Spleen (tissue), 11 donors: ENCODE results near the gene HCFC1. TPM values are rescaled to one million over a fixed set of nuclear protein-coding genes. Genes with fewer than 3 reads are reported as not detected.
A peak's percentile ranks its signal among the peaks of the same experiment; 100 is the strongest.

Experiments
- DNase-seq: peaks from one replicate; pipeline ENCODE4 v3.0.0-alpha.2; 2020
- H3K27ac ChIP-seq, 8 donors: fragments of 200-600 bp; sonication (generic) in 7 of 8; 1 replicate in 4 of 8; 2 replicates in 4 of 8; pipeline versions ENCODE4 v1.5.0 to v1.8.0; 2016 to 2021; ENCODE audit warnings: inconsistent platforms in 4 of 8, mild to moderate bottlenecking in 4 of 8, moderate library complexity in 1 of 8
- H3K27me3 ChIP-seq, 7 donors: fragments of 200-600 bp; sonication (generic) in 6 of 7; replicated peaks in 1 of 7; 1 replicate in 4 of 7; 2 replicates in 3 of 7; pipeline versions ENCODE4 v1.5.0 to v1.8.0; 2016 to 2021; ENCODE audit warnings: inconsistent platforms in 3 of 7, mild to moderate bottlenecking in 1 of 7
- H3K36me3 ChIP-seq, 6 donors: fragments of 200-600 bp; sonication (generic) in 5 of 6; 1 replicate in 4 of 6; 2 replicates in 2 of 6; pipeline versions ENCODE4 v1.5.0 to v1.8.0; 2016 to 2021; ENCODE audit warnings: inconsistent platforms in 2 of 6
- H3K4me1 ChIP-seq, 6 donors: fragments of 200-600 bp; sonication (generic) in 5 of 6; 1 replicate in 3 of 6; 2 replicates in 3 of 6; pipeline versions ENCODE4 v1.5.0 to v1.8.0; 2016 to 2021; ENCODE audit warnings: inconsistent platforms in 3 of 6
- H3K4me3 ChIP-seq, 8 donors: fragments of 200-600 bp; sonication (generic) in 7 of 8; 1 replicate in 4 of 8; 2 replicates in 4 of 8; pipeline versions ENCODE4 v1.5.0 to v1.8.0; 2016 to 2021; ENCODE audit warnings: inconsistent platforms in 4 of 8, mild to moderate bottlenecking in 4 of 8, moderate library complexity in 2 of 8
- H3K9me3 ChIP-seq, 8 donors: fragments of 200-600 bp; sonication (generic) in 7 of 8; 1 replicate in 4 of 8; 2 replicates in 4 of 8; pipeline versions ENCODE4 v1.5.0 to v1.8.0; 2016 to 2021; ENCODE audit warnings: inconsistent platforms in 4 of 8
- CTCF ChIP-seq, 11 experiments: fragments of 200-600 bp in 7 of 11; fragments of 450-650 bp in 4 of 11; sonication (generic) in 4 of 11; IDR thresholded peaks in 8 of 11; conservative IDR thresholded peaks in 3 of 11; 1 replicate in 7 of 11; 2 replicates in 4 of 11; pipeline versions ENCODE4 v1.4.0 to v1.8.0; 2016 to 2021; ENCODE audit warnings: antibody characterized with exemption in 11 of 11, inconsistent platforms in 4 of 11, mild to moderate bottlenecking in 1 of 11
- POLR2A ChIP-seq, 3 donors: fragments of 450-650 bp; IDR thresholded peaks; one replicate each; pipeline ENCODE4 v1.5.1; 2017; ENCODE audit warnings: antibody characterized with exemption in 3 of 3, mild to moderate bottlenecking in 1 of 3
- POLR2AphosphoS5 ChIP-seq, 3 donors: sonication (generic); formaldehyde crosslinking; IDR thresholded peaks; one replicate each; pipeline ENCODE4 v1.5.1; 2017; ENCODE audit warnings: antibody characterized with exemption in 3 of 3
- WGBS, 5 donors: extraction: QIAGEN DNeasy Blood & Tissue Kit in 3 of 5; methylation state at CpG; one replicate each; pipeline versions ENCODE4 v1.1.5 to v1.1.7; 2013 to 2018; 5-methylcytosine and 5-hydroxymethylcytosine counted together
- intact Hi-C: fragments of 100-400 bp; cut with DNase I; formaldehyde crosslinking; loops from one replicate; pipeline ENCODE4 v1.15.0; 2023; ENCODE audit warnings: low total_unique reads
- polyA plus RNA-seq, 3 donors: library from polyadenylated mRNA; stranded (reverse); fragments of 200-250 nt; gene quantifications; one replicate each; pipeline ENCODE4 v1.2.1, GENCODE V29; 2013
- total RNA-seq, 7 donors: library from RNA; depleted of rRNA in 3 of 7; stranded (reverse); fragments of >200 nt in 3 of 7; fragmentation: NEBNext Ultra II Directional in 4 of 7; extraction: Animal tissue kit (Norgen Biotek cat#: 25700) in 4 of 7; gene quantifications; one replicate each; pipeline versions ENCODE4 v1.1.0 to v1.2.1, GENCODE V29; 2016 to 2021
- donor health status: healthy with polysubstance abuse.
- donor health status: DM: no; HTN: no; CAD: no; lungs with moderate emphysema.
- donor health status: DM: no; HTN: no; CAD: no.
- donor health status: Bipolar disorder and iron deficiency.
- donor health status: healthy.
- donor health status: DM: no; HTN: no; CAD: no.
- donor health status: DM: yes; HTN: yes; CAD: no.

HCFC1 gene
- total and polyA plus RNA-seq, 10 donors = 9.5 to 86.5 (median 60.8) TPM

GRCh38 chrX:153908219-153908860 lies 63.3 kb downstream of the HCFC1 start:
- DNase-seq = no peak
- intact Hi-C loops = no loop called here
- no peak overlapping the region for H3K4me3 ChIP-seq

GRCh38 chrX:153907456-153907855 lies 64.2 kb downstream of the HCFC1 start:
- intact Hi-C loops = no loop called here
- Histone ChIP-seq H3K4me1 (peaks cover 6 to 44% (median 29%) of the 10 kb centered on the region in 6 donors), H3K9me3 (no peaks in the 10 kb centered on the region), H3K27me3 (peaks cover 0 to 13% (median 0%) of the 10 kb centered on the region in 7 donors), H3K4me3 (no peak overlapping the region), H3K27ac (no peak overlapping the region), H3K36me3 (peaks cover 0 to 58% (median 20%) of the 10 kb centered on the region in 6 donors)
- WGBS, 5 donors = 77 to 87% (median 85%) methylated on average over 3 to 12 of the region's 12 CpGs
- DNase-seq = no peak
- no peak for TF ChIP-seq POLR2A (IDR thresholded peaks at IDR 0.05)
- peak in 1 of 3 donors; percentile 60 for TF ChIP-seq POLR2AphosphoS5 (IDR thresholded peaks at IDR 0.05)
- TF ChIP-seq CTCF (IDR thresholded peaks at IDR 0.05 in 8 of 11, conservative IDR thresholded peaks at IDR 0.05 in 3 of 11) = no peak

More at GRCh38 chrX:153908219-153908860, 63.3 kb downstream of the HCFC1 start:
- H3K4me1 ChIP-seq = peaks cover 6 to 36% (median 20%) of the 10 kb centered on the region in 6 donors
- no peaks in the 10 kb centered on the region for H3K9me3 ChIP-seq
- peaks cover 0 to 66% (median 29%) of the 10 kb centered on the region in 6 donors for H3K36me3 ChIP-seq
- peaks cover 0 to 22% (median 0%) of the 10 kb centered on the region in 7 donors for H3K27me3 ChIP-seq
- no peak for TF ChIP-seq POLR2A (IDR thresholded peaks at IDR 0.05)
- peak in 1 of 3 donors; percentile 2 for TF ChIP-seq POLR2AphosphoS5 (IDR thresholded peaks at IDR 0.05)
- H3K27ac ChIP-seq = no peak overlapping the region
- 89 to 98% (median 92%) methylated on average over 6 to 23 of the region's 23 CpGs for WGBS, 5 donors

GRCh38 chrX:153906126-153906917 lies 65.3 kb downstream of the HCFC1 start:
- H3K36me3 ChIP-seq = peaks cover 0 to 46% (median 19%) of the 10 kb centered on the region in 6 donors
- peaks cover 6 to 56% (median 39%) of the 10 kb centered on the region in 6 donors for H3K4me1 ChIP-seq
- H3K27ac ChIP-seq = peak overlapping the region in 3 of 8 donors; percentile 28 to 54 (median 48)
- intact Hi-C loops = no loop called here
- WGBS, 5 donors = 40 to 83% (median 63%) methylated on average over 1 to 27 of the region's 27 CpGs
- peak; percentile 6 to 40 (median 36) for TF ChIP-seq POLR2AphosphoS5 (IDR thresholded peaks at IDR 0.05)
- no peak for TF ChIP-seq POLR2A (IDR thresholded peaks at IDR 0.05)
- no peaks in the 10 kb centered on the region for H3K9me3 ChIP-seq
- peak; percentile 76 for DNase-seq
- H3K27me3 ChIP-seq = peaks cover 0 to 11% (median 0%) of the 10 kb centered on the region in 7 donors
- no peak overlapping the region for H3K4me3 ChIP-seq

GRCh38 chrX:153905481-153906095 lies 66.0 kb downstream of the HCFC1 start:
- Histone ChIP-seq H3K27ac (peak overlapping the region in 2 of 8 donors; percentile 28 to 78), H3K36me3 (peaks cover 0 to 39% (median 19%) of the 10 kb centered on the region in 6 donors), H3K4me3 (no peak overlapping the region), H3K4me1 (peaks cover 11 to 63% (median 46%) of the 10 kb centered on the region in 6 donors), H3K9me3 (no peaks in the 10 kb centered on the region), H3K27me3 (peaks cover 0 to 11% (median 0%) of the 10 kb centered on the region in 7 donors)
- TF ChIP-seq POLR2AphosphoS5 (IDR thresholded peaks at IDR 0.05) (peak; percentile 42 to 78 (median 67)), POLR2A (IDR thresholded peaks at IDR 0.05) (no peak)
- DNase-seq = peak; percentile 74
- intact Hi-C loops = no loop called here
- 70 to 94% (median 90%) methylated on average over 2 to 32 of the region's 32 CpGs for WGBS, 5 donors
